Neural crest cell (in vitro differentiated cells): ENCODE results near the gene SEC11A. TPM values are rescaled to one million over a fixed set of nuclear protein-coding genes. Genes with fewer than 3 reads are reported as not detected.

Source experiments
- DNase-seq: peaks from one replicate; pipeline ENCODE4 v3.0.0; 2021; ENCODE audit warnings: low read depth, mixed read lengths, low spot score
- H3K27ac Mint-ChIP-seq: one replicate; pipeline ENCODE4 v1.8.0; 2021; ENCODE audit warnings: mild to moderate bottlenecking, mixed read lengths; ENCODE audit not compliant: unreplicated experiment
- H3K27me3 Mint-ChIP-seq: 2 replicates; pipeline ENCODE4 v1.8.0; 2021; ENCODE audit warnings: low read depth, mild to moderate bottlenecking, mixed read lengths
- H3K36me3 Mint-ChIP-seq: 2 replicates; pipeline ENCODE4 v1.8.0; 2021; ENCODE audit warnings: low read depth, mild to moderate bottlenecking, mixed read lengths
- H3K4me1 Mint-ChIP-seq: 2 replicates; pipeline ENCODE4 v1.8.0; 2021; ENCODE audit warnings: mixed read lengths
- H3K4me3 Mint-ChIP-seq: one replicate; pipeline ENCODE4 v1.8.0; 2021; ENCODE audit warnings: mild to moderate bottlenecking, mixed read lengths
- H3K9me3 Mint-ChIP-seq: 2 replicates; pipeline ENCODE4 v1.8.0; 2021; ENCODE audit warnings: mixed read lengths
- total RNA-seq: library from RNA; stranded (reverse); gene quantifications from 2 replicates; pipeline ENCODE4 v1.2.1, GENCODE V29; 2021
- TF ChIP-seq, protein P1 (sequence below): fragments of 200-600 bp; sonication (generic); conservative IDR thresholded peaks from 2 replicates; pipeline ENCODE4 v1.5.0; 2021; ENCODE audit warnings: antibody characterized with exemption, mild to moderate bottlenecking

The SEC11A gene
- total RNA-seq, 1 donor from 2014 or later = 201 TPM

DNA sequence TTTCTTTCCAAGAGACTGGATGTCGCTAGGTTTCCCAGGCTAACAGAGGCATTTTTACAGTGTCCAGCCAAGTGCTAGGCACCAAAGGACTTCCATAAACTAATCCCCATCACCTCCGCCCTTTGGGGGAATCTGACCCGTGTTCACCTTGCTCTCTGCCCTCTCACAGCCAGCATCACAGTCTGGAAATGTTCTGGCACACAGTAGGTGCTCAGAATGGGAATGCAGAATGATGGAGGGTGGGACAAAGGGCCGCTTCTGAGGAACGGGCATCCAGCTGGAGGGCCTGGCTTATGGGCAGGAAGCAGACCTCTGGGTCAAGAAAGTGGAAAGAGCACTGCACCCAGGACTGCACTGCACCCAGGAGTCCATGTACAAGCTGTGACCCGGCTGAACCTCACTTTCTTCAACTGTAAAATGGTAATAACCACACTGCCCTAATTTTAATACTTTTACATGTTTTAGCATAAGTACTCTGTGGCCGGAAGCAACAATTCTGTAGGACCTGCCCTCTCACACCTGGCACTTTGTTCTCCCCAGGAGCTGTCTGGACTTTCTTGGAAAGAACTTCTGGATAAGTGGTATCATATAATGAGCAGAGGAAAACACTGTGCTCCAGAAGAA, 57.0 kb downstream of the SEC11A start:
- Mint-ChIP-seq H3K36me3 (no peaks in the 10 kb centered on the region), H3K4me3 (peak overlapping the region; percentile 89), H3K4me1 (peaks cover 26% of the 10 kb centered on the region), H3K27ac (no peak overlapping the region), H3K9me3 (no peaks in the 10 kb centered on the region), H3K27me3 (peaks cover 3% of the 10 kb centered on the region)
- no peak for DNase-seq
- TF ChIP-seq, protein P1, sequence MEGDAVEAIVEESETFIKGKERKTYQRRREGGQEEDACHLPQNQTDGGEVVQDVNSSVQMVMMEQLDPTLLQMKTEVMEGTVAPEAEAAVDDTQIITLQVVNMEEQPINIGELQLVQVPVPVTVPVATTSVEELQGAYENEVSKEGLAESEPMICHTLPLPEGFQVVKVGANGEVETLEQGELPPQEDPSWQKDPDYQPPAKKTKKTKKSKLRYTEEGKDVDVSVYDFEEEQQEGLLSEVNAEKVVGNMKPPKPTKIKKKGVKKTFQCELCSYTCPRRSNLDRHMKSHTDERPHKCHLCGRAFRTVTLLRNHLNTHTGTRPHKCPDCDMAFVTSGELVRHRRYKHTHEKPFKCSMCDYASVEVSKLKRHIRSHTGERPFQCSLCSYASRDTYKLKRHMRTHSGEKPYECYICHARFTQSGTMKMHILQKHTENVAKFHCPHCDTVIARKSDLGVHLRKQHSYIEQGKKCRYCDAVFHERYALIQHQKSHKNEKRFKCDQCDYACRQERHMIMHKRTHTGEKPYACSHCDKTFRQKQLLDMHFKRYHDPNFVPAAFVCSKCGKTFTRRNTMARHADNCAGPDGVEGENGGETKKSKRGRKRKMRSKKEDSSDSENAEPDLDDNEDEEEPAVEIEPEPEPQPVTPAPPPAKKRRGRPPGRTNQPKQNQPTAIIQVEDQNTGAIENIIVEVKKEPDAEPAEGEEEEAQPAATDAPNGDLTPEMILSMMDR = no peak

DNA sequence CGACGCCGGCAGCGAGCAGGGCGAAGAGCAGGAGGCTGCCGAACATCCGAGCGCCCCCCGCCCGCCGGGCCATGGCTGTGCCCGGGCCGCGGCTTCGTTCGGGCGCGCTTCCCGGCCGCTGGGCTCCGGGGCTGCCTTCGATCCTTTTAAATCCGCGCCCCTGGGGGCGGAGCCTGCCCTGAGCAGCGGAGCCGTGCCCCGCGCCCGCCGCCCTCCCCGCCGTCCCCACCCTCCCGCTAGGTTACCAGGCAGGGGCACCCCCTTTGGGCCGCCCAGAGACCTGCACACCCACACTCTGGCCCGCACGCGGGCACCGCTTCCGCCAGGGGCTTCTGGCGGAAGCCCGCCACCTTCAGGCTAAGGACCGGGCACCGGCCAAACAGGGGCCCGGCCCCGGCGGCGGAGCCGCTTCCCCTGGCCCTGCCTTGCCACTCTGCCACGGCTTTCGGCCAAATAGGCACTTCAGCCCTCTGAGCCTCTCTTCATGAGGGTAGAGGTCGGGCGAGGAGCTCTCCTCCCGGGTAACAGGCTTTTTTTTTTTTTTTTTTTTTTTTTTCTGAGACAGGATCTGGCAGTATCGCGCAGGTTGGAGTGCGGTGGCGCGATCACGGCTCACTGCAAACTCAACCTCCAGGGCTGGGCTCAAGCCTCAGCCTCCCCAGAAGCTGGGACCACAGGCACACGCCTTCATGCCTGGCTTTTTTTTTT, 57.7 kb downstream of the SEC11A start, which contains the start of gene NMB:
TSS of gene NMB (minus strand) at position 120 of the 708 bp plus-strand sequence. CDS start at position 73, 47 bp downstream.
- Mint-ChIP-seq H3K36me3 (no peaks in the 10 kb centered on the region), H3K4me3 (peak within 1 kb of the TSS; percentile 100), H3K9me3 (no peaks in the 10 kb centered on the region), H3K4me1 (peaks cover 32% of the 10 kb centered on the region), H3K27ac (no peak within 1 kb of the TSS), H3K27me3 (peaks cover 3% of the 10 kb centered on the region)
- DNase-seq = peak; percentile 68
- TF ChIP-seq, protein P1 = peak; percentile 72

DNA sequence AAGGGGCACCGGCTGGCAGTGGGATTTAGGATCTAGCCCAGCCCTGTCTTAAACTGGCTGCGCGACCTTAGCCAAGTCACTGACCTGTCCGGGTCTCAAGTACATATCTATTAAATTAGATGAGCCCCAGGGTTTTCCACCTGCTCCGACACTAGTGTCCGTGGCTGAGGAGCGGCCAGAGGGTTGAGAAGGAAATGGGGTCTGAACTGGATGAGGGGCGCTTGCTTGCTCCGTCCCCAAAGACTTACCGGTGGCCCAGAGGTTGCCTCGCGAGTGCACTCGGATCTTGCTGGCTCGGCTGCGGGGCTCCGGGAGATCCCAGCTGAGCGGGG, 58.2 kb downstream of the SEC11A start:
- H3K4me1 Mint-ChIP-seq = peaks cover 34% of the 10 kb centered on the region
- peak overlapping the region; percentile 100 for H3K4me3 Mint-ChIP-seq
- TF ChIP-seq, protein P1 = no peak
- H3K27ac Mint-ChIP-seq = no peak overlapping the region
- H3K36me3 Mint-ChIP-seq = no peaks in the 10 kb centered on the region
- H3K9me3 Mint-ChIP-seq = no peaks in the 10 kb centered on the region
- DNase-seq = no peak
- peaks cover 3% of the 10 kb centered on the region for H3K27me3 Mint-ChIP-seq

DNA sequence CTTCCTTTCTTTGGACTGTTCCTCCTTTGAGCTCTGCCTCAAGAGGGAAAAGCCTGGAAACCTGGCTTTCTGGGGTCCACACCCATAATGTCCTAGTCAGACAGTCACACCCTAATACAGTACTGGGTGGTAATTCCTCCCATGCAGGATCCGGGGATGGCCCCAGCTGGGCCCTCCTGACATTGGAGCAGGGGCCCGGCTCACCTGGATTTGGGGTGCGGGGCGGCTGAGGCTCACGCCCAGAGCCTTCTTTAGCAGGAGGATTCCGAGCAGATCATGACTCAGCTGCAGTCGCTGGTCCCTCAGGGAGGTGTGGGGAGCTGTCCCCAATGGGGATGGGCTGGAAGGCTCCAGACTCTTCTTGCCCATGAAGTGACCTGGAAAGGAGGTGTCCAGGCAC, 59.0 kb downstream of the SEC11A start:
- Mint-ChIP-seq H3K9me3 (no peaks in the 10 kb centered on the region), H3K27me3 (peaks cover 3% of the 10 kb centered on the region), H3K27ac (no peak overlapping the region), H3K36me3 (peaks cover 4% of the 10 kb centered on the region), H3K4me1 (peaks cover 40% of the 10 kb centered on the region), H3K4me3 (peak overlapping the region; percentile 100)
- TF ChIP-seq, protein P1 = no peak
- DNase-seq = no peak

DNA sequence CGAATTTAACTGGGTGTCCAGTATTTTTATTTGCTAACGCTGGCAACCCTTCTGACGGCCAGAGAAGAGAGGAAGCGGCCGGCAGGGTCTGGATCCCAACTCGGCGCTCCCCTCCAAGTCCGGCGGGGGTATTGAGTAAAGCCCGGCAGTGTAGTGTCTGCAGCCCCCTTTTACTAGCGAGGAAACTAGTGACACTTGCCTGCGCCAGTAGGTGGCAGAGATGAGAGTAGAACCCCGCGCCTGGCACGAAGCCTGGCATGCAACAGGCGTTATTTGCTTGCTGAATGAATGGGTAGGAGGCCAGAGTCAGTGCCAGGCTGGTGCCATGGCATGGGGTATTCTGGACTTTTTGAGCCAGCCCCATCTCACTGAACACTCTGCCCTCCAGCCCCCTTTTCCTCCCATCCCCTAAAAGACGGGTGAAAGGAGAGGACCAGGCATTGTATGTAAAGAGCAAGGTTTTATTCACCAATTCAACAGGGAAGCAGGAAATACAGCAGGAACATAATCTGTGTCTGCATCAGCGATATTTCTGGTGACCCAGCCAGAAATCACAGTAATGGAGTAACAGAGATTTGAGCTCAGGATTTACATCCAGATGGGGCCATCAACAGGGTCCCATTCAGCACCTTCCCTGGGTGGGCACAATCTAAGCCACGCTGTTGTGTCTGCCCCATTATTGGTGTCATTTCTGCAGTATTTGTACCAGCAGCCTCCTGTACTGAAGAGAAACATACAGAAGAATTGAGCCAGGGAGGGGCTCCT, 61.1 kb downstream of the SEC11A start:
- Mint-ChIP-seq H3K27ac (no peak overlapping the region), H3K4me1 (peaks cover 41% of the 10 kb centered on the region), H3K36me3 (peaks cover 6% of the 10 kb centered on the region), H3K4me3 (peak overlapping the region; percentile 100), H3K27me3 (peaks cover 3% of the 10 kb centered on the region), H3K9me3 (no peaks in the 10 kb centered on the region)
- TF ChIP-seq, protein P1 = peak; percentile 67
- peak; percentile 61 for DNase-seq
